Cardiac fibroblast (primary cell): ENCODE data around the gene GMEB2.
"Not testable (repeated sequence)": the region's sequence is repeated elsewhere in the genome, so short reads cannot be mapped to it uniquely, and the experiment has no call there.

ENCODE experiments used
- DNase-seq, 2 donors: peaks; one replicate each; pipeline versions ENCODE4 v3.0.0 to v3.0.0-alpha.2; 2010; ENCODE audit warnings: low read depth in 2 of 2
- H3K4me3 ChIP-seq, 2 donors: replicated peaks in 1 of 2; 1 replicate in 1 of 2; 2 replicates in 1 of 2; pipeline ENCODE4 v1.5.1; 2011; ENCODE audit warnings: low read depth in 2 of 2, low read length in 2 of 2, mild to moderate bottlenecking in 2 of 2, moderate library complexity in 1 of 2
- TF ChIP-seq, protein P1 (sequence below): IDR thresholded peaks from one replicate; pipeline ENCODE4 v1.5.1; 2011; ENCODE audit warnings: low read depth, mild to moderate bottlenecking, low read length, inconsistent platforms

The GMEB2 gene

DNA sequence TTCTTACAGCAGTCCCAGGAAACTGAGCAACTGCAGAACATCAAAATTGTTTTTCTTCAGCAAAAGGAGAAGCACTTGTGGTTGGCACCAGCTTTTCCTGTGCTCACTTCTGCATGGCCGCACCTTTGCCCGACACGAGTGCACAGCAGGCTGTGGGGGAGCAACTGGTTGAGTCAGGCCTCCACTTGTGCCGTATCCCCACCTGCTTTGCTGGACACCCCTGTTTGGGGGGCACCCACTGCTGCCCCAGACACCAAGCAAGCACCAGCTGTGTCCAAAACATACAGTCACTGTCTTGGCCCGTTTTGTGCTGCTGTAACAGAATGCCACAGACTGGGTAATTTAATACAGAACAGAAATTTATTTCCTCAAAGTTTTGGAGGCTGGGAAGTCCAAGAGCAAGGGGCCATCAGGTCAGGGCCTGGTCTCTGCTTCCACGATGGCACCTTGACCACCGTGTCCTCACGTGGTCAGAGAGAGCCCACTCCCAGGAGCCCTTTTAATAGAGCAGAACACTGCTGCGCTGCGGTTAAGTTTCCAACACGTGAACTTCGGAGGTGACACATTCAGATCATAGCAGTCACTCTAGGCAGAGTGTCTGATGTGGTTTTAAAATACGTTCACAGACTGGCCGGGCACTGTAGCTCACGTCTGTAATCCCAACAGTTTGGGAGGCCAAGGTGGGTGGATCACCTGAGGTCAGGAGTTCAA lies 8.7 kb upstream of the GMEB2 start:
- no peak overlapping the region for H3K4me3 ChIP-seq
- DNase-seq = no peak
- TF ChIP-seq, protein P1, sequence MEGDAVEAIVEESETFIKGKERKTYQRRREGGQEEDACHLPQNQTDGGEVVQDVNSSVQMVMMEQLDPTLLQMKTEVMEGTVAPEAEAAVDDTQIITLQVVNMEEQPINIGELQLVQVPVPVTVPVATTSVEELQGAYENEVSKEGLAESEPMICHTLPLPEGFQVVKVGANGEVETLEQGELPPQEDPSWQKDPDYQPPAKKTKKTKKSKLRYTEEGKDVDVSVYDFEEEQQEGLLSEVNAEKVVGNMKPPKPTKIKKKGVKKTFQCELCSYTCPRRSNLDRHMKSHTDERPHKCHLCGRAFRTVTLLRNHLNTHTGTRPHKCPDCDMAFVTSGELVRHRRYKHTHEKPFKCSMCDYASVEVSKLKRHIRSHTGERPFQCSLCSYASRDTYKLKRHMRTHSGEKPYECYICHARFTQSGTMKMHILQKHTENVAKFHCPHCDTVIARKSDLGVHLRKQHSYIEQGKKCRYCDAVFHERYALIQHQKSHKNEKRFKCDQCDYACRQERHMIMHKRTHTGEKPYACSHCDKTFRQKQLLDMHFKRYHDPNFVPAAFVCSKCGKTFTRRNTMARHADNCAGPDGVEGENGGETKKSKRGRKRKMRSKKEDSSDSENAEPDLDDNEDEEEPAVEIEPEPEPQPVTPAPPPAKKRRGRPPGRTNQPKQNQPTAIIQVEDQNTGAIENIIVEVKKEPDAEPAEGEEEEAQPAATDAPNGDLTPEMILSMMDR = no peak

DNA sequence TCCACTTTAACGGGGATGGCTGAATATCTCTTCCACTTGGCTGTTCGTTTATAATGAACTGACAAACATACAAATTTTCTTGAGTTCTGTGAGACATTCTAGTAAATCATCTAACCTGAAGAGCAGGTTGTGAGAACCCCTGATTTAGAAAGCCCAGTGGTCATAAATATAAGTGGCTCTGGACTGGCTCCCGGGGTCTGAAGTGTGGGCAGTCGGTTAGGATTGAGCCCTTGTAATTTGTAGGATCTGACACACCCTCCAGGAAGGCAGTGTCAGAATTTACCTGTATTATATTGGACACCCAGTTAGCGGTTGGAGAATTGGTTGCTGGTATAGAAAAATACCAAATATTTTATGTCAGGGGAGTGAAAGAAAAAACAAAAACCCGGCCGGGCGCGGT lies 6.8 kb upstream of the GMEB2 start:
- DNase-seq = no peak
- TF ChIP-seq, protein P1 = no peak
- H3K4me3 ChIP-seq = no peak overlapping the region

DNA sequence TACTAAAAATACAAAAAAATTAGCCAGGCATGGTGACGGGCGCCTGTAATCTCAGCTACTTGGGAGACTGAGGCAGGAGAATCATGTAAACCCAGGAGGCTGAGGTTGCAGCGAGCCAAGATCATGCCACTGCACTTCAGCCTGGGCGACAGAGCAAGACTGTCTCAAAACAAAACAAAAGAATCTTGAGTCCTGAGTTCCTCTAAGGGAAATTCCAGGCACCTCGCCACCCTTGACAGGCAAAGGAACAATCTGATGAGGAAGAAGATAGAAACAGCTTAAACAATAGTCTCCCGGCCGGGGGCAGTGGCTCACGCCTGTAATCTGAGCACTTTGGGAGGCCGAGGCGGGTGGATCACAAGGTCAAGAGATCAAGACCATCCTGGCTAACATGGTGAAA lies 4.5 kb upstream of the GMEB2 start:
- DNase-seq = peak in 1 of 2 donors; percentile 13
- not testable (repeated sequence) for H3K4me3 ChIP-seq

DNA sequence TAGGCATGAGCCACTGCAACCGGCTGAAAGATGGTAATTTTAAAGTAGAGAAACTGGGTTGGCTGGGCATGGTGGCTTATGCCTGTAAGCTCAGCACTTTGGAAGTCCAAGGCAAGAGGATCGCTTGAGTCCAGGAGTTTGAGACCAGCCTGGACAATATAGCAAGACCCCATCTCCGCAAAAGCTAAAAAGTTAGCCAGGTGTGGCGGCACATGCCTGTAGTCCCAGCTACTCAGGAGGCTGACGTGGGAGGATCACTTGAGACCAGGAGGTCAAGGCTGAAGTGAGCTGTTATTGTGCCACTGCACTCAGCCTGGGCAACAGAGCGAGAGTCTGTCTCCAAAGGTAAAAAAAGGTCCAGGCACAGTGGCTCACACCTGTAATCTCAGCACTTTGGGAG lies 4.1 kb upstream of the GMEB2 start:
- H3K4me3 ChIP-seq = not testable (repeated sequence)

DNA sequence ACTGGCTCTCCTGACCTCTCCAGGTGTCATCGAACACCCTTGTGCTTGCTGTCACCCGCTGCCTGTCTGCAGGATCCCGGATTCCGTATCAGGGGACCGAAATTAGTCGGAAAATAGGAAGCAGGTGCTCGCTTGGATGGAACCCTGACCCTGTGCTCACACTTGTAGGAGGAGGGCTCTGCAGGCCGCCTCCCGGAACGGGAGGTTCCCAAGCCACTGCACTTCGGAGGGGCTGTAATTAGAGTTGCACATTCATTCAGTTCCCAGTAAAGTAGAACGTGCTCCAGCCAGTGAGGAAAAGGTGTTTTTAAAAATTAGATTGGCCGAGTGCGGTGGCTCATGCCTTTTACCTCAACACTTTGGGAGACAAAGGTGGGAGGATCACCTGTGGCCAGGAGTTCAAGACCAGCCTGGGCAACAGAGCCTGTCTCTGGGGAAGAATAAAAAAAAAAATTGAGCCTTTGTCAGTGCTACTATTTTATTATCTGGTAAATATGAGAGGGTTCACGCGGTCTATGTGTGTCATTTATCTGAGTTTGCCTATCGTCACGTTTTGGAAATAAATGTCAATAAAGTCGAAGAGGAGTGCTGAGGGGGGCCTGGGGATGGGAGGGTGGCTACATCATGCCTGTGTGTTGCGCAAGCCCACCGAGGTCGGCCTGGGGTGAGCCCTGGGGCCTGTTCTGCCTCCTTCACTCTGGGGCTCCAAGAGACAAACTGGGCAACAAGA lies 1.5 kb upstream of the GMEB2 start:
- peak; percentile 81 to 85 for DNase-seq
- peak overlapping the region; percentile 96 to 98 for H3K4me3 ChIP-seq
- TF ChIP-seq, protein P1 = no peak

More for the DNA sequence above, 4.1 kb upstream of the GMEB2 start:
- DNase-seq = not testable (repeated sequence)

DNA sequence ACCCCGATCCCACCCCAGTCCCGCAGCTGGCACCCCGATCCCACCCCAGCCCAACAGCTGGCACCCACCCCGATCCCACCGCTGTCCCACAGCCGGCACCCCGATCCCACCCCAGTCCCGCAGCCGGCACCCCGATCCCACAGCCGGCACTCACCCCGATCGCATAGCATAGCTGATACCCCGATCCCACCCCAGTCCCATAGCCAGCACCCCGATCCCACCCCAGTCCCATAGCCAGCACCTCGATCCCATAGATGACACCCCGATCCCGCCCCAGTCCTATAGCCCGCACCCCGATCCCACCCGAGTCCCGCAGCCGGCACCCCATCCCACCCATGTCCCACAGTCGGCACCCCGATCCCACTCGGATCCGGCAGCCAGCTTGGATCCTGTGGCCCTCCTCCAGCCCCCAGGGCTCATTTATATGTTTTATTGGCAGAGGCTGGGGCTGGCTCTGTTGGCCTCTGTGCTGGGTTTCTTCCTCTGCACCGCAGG lies 897 bp upstream of the GMEB2 start:
- peak overlapping the region; percentile 96 to 98 for H3K4me3 ChIP-seq
- TF ChIP-seq, protein P1 = no peak
- DNase-seq = no peak

DNA sequence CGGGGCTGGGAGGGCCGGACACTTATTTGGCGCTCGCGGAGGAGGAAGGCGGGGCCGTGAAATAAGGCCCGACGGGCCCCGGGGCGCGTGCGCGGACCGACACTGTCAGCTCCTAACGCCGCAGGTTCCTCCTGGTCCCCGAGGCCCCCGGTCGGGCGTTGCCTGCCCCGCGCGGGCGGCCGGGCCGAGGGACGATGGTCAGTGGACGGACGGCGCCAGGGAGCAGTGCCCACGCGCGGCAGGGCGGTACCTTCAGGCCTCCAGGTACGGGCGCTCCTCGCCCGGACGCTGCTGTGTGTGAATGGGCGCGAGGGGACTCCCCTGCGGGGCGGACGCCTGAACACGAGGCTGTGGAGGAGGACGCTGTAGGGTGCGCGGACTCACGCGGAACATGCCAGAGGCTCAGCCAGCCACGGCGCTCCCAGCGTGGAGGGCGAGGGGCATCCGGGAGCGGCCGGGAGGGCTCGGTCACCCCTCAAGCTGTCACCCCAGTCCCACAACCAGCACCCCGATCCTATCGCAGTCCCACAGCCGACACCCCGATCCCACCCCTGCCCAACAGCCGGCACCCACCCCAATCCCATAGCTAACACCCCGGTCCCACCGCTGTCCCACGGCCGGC lies 339 bp upstream of the GMEB2 start:
- peak; percentile 96 to 97 for DNase-seq
- TF ChIP-seq, protein P1 = no peak
- peak overlapping the region; percentile 96 to 98 for H3K4me3 ChIP-seq
